SU-DHL-6 (cell line): ENCODE data around the gene CDC42BPA.

Experiments
- H2AFZ ChIP-seq: fragments of 200-600 bp; sonication (generic); 2 replicates; pipeline ENCODE4 v1.6.1; 2014; ENCODE audit warnings: low read depth, mild to moderate bottlenecking, moderate library complexity, mixed read lengths, antibody characterized with exemption, low read length; ENCODE audit not compliant: severe bottlenecking
- H3F3A ChIP-seq: fragments of 200-600 bp; shearing (Covaris generic); 2 replicates; pipeline ENCODE4 v1.6.0; 2016; ENCODE audit warnings: antibody characterized with exemption, mild to moderate bottlenecking; ENCODE audit not compliant: insufficient read depth
- H3K27ac ChIP-seq: fragments of 200-600 bp; sonication (generic); 2 replicates; pipeline ENCODE4 v1.5.1; 2016; ENCODE audit warnings: low read depth, mild to moderate bottlenecking, low read length, moderate library complexity, mixed read lengths
- H3K27me3 ChIP-seq: fragments of 200-600 bp; sonication (generic), shearing (Covaris generic); 2 replicates; pipeline ENCODE4 v1.6.0; 2014; ENCODE audit warnings: mild to moderate bottlenecking, low read length
- H3K36me3 ChIP-seq: fragments of 200-600 bp; sonication (generic); 2 replicates; pipeline ENCODE4 v1.6.1; 2014; ENCODE audit warnings: mild to moderate bottlenecking, low read length, mixed read lengths
- H3K4me2 ChIP-seq: fragments of 300-600, 200-600 bp; shearing (Covaris generic), sonication (generic); 2 replicates; pipeline ENCODE4 v1.6.0; 2014; ENCODE audit warnings: low read length, low read depth, mild to moderate bottlenecking; ENCODE audit not compliant: poor library complexity, severe bottlenecking
- H3K4me3 ChIP-seq: fragments of 200-600 bp; sonication (generic); 2 replicates; pipeline ENCODE4 v1.5.1; 2014; ENCODE audit warnings: antibody characterized with exemption, low read length, mild to moderate bottlenecking, mixed read lengths; ENCODE audit not compliant: insufficient read depth, poor library complexity, severe bottlenecking
- H3K79me2 ChIP-seq: fragments of 200-600 bp; sonication (generic); 2 replicates; pipeline ENCODE4 v1.6.1; 2014; ENCODE audit warnings: mild to moderate bottlenecking, low read length, moderate library complexity; ENCODE audit not compliant: insufficient read depth
- H3K9ac ChIP-seq: fragments of 200-600 bp; sonication (generic); 2 replicates; pipeline ENCODE4 v1.7.0; 2014; ENCODE audit warnings: mild to moderate bottlenecking, low read length
- H3K9me2 ChIP-seq: fragments of 200-600 bp; sonication (generic); replicated peaks from 2 replicates; pipeline ENCODE4 v1.6.1; 2014; ENCODE audit warnings: low read length; ENCODE audit not compliant: insufficient read depth
- H3K9me3 ChIP-seq: fragments of 200-600 bp; sonication (generic); 2 replicates; pipeline ENCODE4 v1.6.1; 2014; ENCODE audit warnings: low read length, mixed read lengths; ENCODE audit not compliant: insufficient read depth
- H4K20me1 ChIP-seq: fragments of 200-600 bp; sonication (generic); 2 replicates; pipeline ENCODE4 v1.6.1; 2014; ENCODE audit warnings: low read depth, mild to moderate bottlenecking, antibody characterized with exemption, low read length, moderate library complexity, mixed read lengths
- EZH2phosphoT487 ChIP-seq: fragments of 200-600 bp; sonication (generic), shearing (Covaris generic); conservative IDR thresholded peaks from 2 replicates; pipeline ENCODE4 v1.6.1; 2018; ENCODE audit warnings: mild to moderate bottlenecking, antibody characterized with exemption, low read length, moderate library complexity, mixed read lengths
- TF ChIP-seq, protein P1 (sequence below): fragments of 200-600 bp; sonication (generic); IDR thresholded peaks from one replicate; pipeline ENCODE4 v1.5.1; 2017; ENCODE audit warnings: antibody characterized with exemption, mild to moderate bottlenecking, low read length, moderate library complexity; ENCODE audit not compliant: insufficient read depth, poor library complexity, severe bottlenecking

Gene CDC42BPA

DNA sequence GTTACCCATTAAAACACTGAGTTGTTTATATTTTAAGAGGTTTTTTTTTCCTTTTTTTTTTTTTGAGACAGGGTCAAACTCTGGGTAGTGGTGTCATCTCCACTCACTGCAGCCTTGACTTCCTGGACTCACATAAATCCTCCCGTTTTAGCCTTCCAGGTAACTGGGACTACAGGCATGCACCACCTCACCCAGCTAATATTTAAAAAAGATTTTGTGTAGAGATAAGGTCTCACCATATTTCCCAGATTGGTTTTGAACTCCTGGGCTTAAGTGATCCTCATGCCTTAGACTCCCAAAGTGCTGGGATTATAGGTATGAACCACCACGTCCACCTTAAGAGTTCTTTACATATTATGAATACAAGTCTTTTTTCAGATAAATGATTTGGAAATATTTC lies 231.7 kb downstream of the CDC42BPA start:
- H3K27me3 ChIP-seq: no peaks in the 10 kb centered on the region
- H3K4me3 ChIP-seq: no peak overlapping the region
- no peaks in the 10 kb centered on the region for H3K36me3 ChIP-seq
- no peak overlapping the region for H2AFZ ChIP-seq
- no peak for TF ChIP-seq EZH2phosphoT487
- TF ChIP-seq, protein P1, sequence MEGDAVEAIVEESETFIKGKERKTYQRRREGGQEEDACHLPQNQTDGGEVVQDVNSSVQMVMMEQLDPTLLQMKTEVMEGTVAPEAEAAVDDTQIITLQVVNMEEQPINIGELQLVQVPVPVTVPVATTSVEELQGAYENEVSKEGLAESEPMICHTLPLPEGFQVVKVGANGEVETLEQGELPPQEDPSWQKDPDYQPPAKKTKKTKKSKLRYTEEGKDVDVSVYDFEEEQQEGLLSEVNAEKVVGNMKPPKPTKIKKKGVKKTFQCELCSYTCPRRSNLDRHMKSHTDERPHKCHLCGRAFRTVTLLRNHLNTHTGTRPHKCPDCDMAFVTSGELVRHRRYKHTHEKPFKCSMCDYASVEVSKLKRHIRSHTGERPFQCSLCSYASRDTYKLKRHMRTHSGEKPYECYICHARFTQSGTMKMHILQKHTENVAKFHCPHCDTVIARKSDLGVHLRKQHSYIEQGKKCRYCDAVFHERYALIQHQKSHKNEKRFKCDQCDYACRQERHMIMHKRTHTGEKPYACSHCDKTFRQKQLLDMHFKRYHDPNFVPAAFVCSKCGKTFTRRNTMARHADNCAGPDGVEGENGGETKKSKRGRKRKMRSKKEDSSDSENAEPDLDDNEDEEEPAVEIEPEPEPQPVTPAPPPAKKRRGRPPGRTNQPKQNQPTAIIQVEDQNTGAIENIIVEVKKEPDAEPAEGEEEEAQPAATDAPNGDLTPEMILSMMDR: no peak
- no peak overlapping the region for H3K27ac ChIP-seq
- no peaks in the 10 kb centered on the region for H3F3A ChIP-seq
- no peak overlapping the region for H3K4me2 ChIP-seq
- no peak overlapping the region for H3K9ac ChIP-seq
- H4K20me1 ChIP-seq: no peaks in the 10 kb centered on the region
- no peaks in the 10 kb centered on the region for H3K79me2 ChIP-seq
- no peaks in the 10 kb centered on the region for H3K9me3 ChIP-seq
- H3K9me2 ChIP-seq: no peaks in the 10 kb centered on the region

DNA sequence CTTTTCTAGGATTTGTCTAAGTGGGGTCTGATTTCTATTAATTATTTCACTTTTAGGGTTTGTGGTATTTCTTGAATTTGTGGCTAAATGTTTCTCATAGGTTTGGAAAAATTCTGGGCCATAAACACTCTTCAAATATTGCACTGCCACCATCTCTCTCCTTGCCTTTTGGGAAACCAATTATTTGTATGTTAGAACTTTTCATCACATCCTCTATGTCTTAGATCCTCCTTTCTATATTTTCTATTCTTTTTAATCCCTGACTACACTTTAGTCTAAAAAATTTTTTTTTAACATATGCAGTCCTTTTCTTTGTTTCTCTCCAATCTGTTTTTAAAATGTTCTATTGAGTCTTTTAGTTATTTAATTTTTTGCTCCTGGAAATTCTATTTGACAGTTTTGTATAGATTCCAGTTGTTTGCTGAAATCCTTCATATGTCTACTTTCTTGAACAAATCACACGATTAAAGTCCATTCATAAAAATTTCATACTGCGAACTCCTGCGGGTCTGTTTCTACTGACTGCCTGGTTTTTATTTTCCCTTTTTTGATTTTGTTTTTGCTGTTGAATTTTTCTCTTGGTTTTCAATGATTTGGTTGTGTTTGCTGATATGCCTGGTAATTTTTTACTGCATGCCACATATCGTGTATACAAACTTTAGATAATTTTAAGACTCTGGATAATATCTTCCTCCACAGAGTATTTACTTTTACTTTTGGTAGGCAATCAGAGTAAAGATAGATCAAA lies 235.1 kb downstream of the CDC42BPA start:
- H3K27ac ChIP-seq: no peak overlapping the region
- H3K4me3 ChIP-seq: no peak overlapping the region
- TF ChIP-seq, protein P1: no peak
- no peak for TF ChIP-seq EZH2phosphoT487
- H3K9ac ChIP-seq: no peak overlapping the region
- no peaks in the 10 kb centered on the region for H3K36me3 ChIP-seq
- no peak overlapping the region for H3K4me2 ChIP-seq
- no peak overlapping the region for H2AFZ ChIP-seq
- H3K9me2 ChIP-seq: no peaks in the 10 kb centered on the region
- no peaks in the 10 kb centered on the region for H3K27me3 ChIP-seq
- H3K79me2 ChIP-seq: no peaks in the 10 kb centered on the region
- H3K9me3 ChIP-seq: no peaks in the 10 kb centered on the region
- no peaks in the 10 kb centered on the region for H3F3A ChIP-seq
- H4K20me1 ChIP-seq: no peaks in the 10 kb centered on the region

DNA sequence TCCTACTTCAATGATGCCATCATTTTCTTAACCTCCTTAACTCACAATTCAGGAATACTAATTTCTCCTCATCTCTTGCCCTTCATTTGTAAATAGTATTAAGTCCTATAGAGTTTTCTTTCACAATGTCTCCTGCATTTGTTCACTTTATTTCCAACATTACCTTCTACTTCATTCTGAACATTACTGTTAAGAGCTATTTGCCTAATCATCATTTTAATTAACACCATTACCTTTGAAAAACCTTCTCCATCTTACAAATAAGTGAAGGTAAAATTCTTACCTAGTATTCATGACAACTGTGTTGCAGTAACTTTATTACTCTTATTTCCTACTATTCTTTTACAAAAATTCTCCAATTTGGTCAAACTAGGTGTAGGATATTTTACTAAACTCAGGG lies 240.5 kb downstream of the CDC42BPA start:
- Histone ChIP-seq H3K9me3 (no peaks in the 10 kb centered on the region), H3K27ac (no peak overlapping the region), H3K36me3 (no peaks in the 10 kb centered on the region), H3K9me2 (no peaks in the 10 kb centered on the region), H3K4me2 (no peak overlapping the region), H3K27me3 (no peaks in the 10 kb centered on the region), H3F3A (no peaks in the 10 kb centered on the region), H3K79me2 (no peaks in the 10 kb centered on the region), H4K20me1 (no peaks in the 10 kb centered on the region), H2AFZ (no peak overlapping the region), H3K9ac (no peak overlapping the region), H3K4me3 (no peak overlapping the region)
- TF ChIP-seq, protein P1: no peak
- TF ChIP-seq EZH2phosphoT487: no peak
